Left lung (tissue), 10 donors: ENCODE data around the gene SPSB2. TPM values are rescaled to one million over a fixed set of nuclear protein-coding genes. Genes with fewer than 3 reads are reported as not detected.
"Not testable (repeated sequence)": the region's sequence is repeated elsewhere in the genome, so short reads cannot be mapped to it uniquely, and the experiment has no call there.

Source experiments
- ATAC-seq: fragments of 200-7000 bp; cut with Tn5 transposase; one replicate; pipeline ENCODE4 v1.9.1; 2020; ENCODE audit warnings: moderate library complexity
- DNase-seq, 4 donors: peaks; one replicate each; pipeline ENCODE4 v3.0.0-alpha.2; 2013 to 2020
- H3K27ac ChIP-seq, 2 donors: fragments of 200-600 bp; sonication (generic) in 1 of 2; one replicate each; pipeline versions ENCODE4 v1.5.0 to v1.8.0; 2020 to 2021
- H3K27me3 ChIP-seq, 2 donors: fragments of 200-600 bp; sonication (generic) in 1 of 2; one replicate each; pipeline versions ENCODE4 v1.5.0 to v1.8.0; 2020 to 2021
- H3K36me3 ChIP-seq, 2 donors: fragments of 200-600 bp; sonication (generic) in 1 of 2; one replicate each; pipeline versions ENCODE4 v1.5.0 to v1.8.0; 2020 to 2021
- H3K4me1 ChIP-seq, 2 donors: fragments of 200-600 bp; one replicate each; pipeline ENCODE4 v1.8.0; 2021
- H3K4me3 ChIP-seq, 2 donors: fragments of 200-600 bp; sonication (generic) in 1 of 2; one replicate each; pipeline versions ENCODE4 v1.5.0 to v1.8.0; 2020 to 2021; ENCODE audit warnings: mild to moderate bottlenecking in 1 of 2
- H3K9me3 ChIP-seq, 2 donors: fragments of 200-600 bp; sonication (generic) in 1 of 2; one replicate each; pipeline versions ENCODE4 v1.5.0 to v1.8.0; 2020 to 2021
- intact Hi-C, 2 donors: fragments of 100-400 bp; cut with DNase I; formaldehyde crosslinking; loops; one replicate each; pipeline versions ENCODE4 v1.11.2 to v1.14.2; 2022
- polyA plus RNA-seq, 6 donors: library from polyadenylated mRNA; unstranded; fragments of 120-200 nt; gene quantifications; one replicate each; pipeline ENCODE4 v1.2.1, GENCODE V29; 2013; ENCODE audit not compliant: insufficient read length in 6 of 6
- total RNA-seq, 2 donors: library from RNA; stranded (reverse); fragmentation: NEBNext Ultra II Directional; extraction: Animal tissue kit (Norgen Biotek cat#: 25700); gene quantifications; one replicate each; pipeline ENCODE4 v1.2.1, GENCODE V29; 2021
- TF ChIP-seq, protein P1 (sequence below), 2 donors: fragments of 200-600 bp; sonication (generic) in 1 of 2; IDR thresholded peaks; one replicate each; pipeline versions ENCODE4 v1.5.0 to v1.8.0; 2021; ENCODE audit warnings: antibody characterized with exemption in 2 of 2
- donor health status: DM: no; HTN: yes; CAD: no.
- donor health status: DM: no; HTN: no; CAD: no.

Gene SPSB2
- total and polyA plus RNA-seq, 8 donors, result 3.4 to 27.1 (median 8.4) TPM

DNA sequence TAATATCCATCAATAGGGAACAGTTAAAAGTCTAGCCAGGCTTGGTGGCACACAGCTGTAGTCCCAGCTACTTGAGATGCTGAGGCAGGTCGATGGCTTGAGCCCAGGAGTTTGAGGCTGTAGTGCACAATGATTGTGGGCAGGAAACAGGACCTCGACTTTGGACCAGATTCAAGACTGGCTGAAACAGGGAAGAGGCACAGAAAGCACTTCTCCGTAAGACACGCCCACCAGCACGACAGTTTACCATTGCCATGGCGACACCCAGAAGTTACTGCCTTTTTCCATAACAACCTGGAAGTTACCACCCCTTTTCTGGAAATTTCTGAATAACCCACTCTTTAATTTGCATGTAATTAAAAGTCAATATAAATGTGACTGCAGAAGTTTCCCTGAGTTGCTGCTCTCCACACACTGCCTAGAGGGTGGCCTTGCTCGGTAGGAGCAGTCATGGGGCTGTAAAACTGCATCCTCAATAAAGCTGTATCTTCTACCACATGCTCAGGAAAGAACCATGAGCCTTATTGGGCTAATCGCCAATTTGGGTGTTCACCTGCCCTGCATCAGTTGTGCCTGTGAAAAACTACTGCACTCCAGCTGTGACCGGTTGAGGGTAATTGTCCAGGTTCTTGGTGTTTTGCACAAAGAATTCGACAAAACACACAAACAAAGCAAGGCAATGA is 26.9 kb upstream of the SPSB2 start:
- no peaks in the 10 kb centered on the region for H3K36me3 ChIP-seq
- peak overlapping the region in 1 of 2 donors; percentile 50 for H3K27ac ChIP-seq
- intact Hi-C loops, result no loop called here
- ATAC-seq (peak; percentile 57), DNase-seq (peak in 2 of 4 donors; percentile 72 to 81)
- TF ChIP-seq, protein P1, sequence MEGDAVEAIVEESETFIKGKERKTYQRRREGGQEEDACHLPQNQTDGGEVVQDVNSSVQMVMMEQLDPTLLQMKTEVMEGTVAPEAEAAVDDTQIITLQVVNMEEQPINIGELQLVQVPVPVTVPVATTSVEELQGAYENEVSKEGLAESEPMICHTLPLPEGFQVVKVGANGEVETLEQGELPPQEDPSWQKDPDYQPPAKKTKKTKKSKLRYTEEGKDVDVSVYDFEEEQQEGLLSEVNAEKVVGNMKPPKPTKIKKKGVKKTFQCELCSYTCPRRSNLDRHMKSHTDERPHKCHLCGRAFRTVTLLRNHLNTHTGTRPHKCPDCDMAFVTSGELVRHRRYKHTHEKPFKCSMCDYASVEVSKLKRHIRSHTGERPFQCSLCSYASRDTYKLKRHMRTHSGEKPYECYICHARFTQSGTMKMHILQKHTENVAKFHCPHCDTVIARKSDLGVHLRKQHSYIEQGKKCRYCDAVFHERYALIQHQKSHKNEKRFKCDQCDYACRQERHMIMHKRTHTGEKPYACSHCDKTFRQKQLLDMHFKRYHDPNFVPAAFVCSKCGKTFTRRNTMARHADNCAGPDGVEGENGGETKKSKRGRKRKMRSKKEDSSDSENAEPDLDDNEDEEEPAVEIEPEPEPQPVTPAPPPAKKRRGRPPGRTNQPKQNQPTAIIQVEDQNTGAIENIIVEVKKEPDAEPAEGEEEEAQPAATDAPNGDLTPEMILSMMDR (IDR thresholded peaks at IDR 0.05), result no peak
- H3K27me3 ChIP-seq, result no peaks in the 10 kb centered on the region
- no peaks in the 10 kb centered on the region for H3K9me3 ChIP-seq
- peaks cover under 1 to 23% of the 10 kb centered on the region in 2 donors for H3K4me1 ChIP-seq
- H3K4me3 ChIP-seq, result no peak overlapping the region

DNA sequence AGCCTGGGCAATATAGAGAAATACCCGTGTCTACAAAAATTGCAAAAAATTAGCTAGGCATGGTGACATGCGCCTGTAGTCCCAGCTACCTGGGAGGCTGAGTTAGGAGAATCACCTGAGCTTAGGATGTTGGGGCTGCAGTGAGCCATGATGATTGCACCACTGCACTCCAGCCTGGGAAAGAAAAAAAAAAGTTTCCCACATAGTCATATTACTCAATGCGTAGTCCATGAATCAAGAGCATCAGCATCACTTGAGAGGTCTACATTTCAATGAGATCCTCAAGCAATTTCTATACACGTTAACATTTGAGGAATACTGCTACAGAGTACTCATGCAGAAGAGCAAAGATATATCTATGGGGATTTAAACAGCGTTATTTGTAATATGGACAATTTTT is 26.3 kb upstream of the SPSB2 start:
- Histone ChIP-seq H3K27me3 (no peaks in the 10 kb centered on the region), H3K36me3 (no peaks in the 10 kb centered on the region), H3K4me1 (peaks cover 0 to 23% of the 10 kb centered on the region in 2 donors), H3K4me3 (no peak overlapping the region), H3K27ac (peak overlapping the region in 1 of 2 donors; percentile 50), H3K9me3 (no peaks in the 10 kb centered on the region)
- ATAC-seq (no peak), DNase-seq (no peak)
- intact Hi-C loops, result no loop called here
- TF ChIP-seq, protein P1 (IDR thresholded peaks at IDR 0.05), result no peak

DNA sequence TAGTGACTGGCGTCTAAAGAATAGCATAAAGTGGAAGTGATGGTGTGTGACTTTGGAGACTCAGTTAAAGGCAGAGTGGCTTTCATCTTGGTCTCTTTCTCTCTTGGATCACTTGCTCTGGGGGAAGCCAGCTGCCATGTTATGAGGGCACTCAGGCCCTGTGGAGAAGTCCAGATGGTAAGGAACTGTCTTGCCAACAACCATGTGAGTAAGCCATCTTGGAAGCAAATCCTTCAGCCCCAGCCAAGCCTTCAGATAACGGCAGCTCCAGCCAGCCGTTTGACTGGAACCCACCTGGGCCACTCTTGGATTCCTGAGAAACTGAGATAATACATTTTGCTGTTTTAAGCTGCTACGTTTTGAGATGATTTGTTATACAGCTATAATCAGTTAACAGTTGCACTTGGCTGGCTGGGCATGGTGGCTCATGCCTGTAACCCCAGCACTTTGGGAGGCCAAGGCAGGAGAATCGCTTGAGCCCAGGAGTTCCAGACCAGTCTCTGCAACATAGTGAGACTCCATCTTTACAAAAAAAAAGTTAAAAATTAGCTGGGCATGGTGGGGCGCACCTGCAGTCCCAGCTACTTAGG is 23.8 kb upstream of the SPSB2 start:
- H3K9me3 ChIP-seq, result no peaks in the 10 kb centered on the region
- intact Hi-C loops, result no loop called here
- peaks cover 0 to 20% of the 10 kb centered on the region in 2 donors for H3K4me1 ChIP-seq
- ATAC-seq (no peak), DNase-seq (no peak)
- H3K36me3 ChIP-seq, result no peaks in the 10 kb centered on the region
- H3K27me3 ChIP-seq, result no peaks in the 10 kb centered on the region
- no peak overlapping the region for H3K27ac ChIP-seq
- TF ChIP-seq, protein P1 (IDR thresholded peaks at IDR 0.05), result no peak
- no peak overlapping the region for H3K4me3 ChIP-seq

DNA sequence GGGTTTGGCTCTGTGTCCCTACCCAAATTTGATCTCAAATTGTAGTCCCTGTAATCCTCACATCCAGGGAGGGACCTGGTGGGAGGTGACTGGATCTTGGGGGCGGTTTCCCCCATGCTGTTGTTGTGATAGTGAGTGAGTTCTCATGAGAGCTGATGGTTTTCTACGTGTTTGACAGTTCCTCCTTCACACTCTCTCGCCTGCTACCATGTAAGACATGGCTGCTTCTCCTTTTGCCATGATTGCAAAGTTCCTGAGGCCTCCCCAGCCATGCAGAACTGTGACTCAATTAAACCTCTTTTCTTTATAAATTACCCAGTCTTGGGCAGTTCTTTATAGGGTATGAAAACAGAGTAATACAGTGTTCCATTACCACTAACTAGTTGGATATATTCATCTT is 21.2 kb upstream of the SPSB2 start:
- Histone ChIP-seq H3K36me3 (no peaks in the 10 kb centered on the region), H3K9me3 (no peaks in the 10 kb centered on the region), H3K4me1 (peaks cover 9 to 25% of the 10 kb centered on the region in 2 donors), H3K4me3 (no peak overlapping the region), H3K27me3 (no peaks in the 10 kb centered on the region), H3K27ac (peak overlapping the region in 1 of 2 donors; percentile 30)
- DNase-seq, result peak in 1 of 4 donors; percentile 24
- intact Hi-C loops, result no loop called here
- TF ChIP-seq, protein P1 (IDR thresholded peaks at IDR 0.05), result no peak
- ATAC-seq, result no peak

DNA sequence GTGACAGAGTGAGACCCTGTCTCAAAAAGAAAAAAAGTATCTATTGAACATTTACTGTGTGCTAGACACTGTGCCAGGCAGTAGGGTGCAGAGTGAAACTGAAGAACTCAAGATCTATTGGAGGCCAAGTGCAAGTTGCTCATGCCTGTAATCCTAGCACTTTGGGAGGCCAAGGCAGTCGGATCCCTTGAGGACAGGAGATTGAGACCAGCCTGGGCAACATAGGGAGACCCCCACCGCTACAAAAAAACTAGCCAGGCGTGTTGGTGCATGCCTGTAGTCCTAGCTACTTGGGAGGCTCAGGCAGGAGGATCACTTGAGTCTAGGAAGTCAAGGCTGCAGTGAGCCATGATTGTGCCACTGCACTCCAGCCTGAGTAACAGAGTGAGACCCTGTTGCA is 19.6 kb upstream of the SPSB2 start:
- ATAC-seq, intact Hi-C loops, H3K36me3 ChIP-seq, H3K27me3 ChIP-seq, H3K4me3 ChIP-seq, H3K9me3 ChIP-seq, H3K27ac ChIP-seq: not testable (repeated sequence)
- DNase-seq, result peak in 1 of 4 donors; percentile 13
- H3K4me1 ChIP-seq, result peaks cover 9 to 27% of the 10 kb centered on the region in 2 donors
